HG03039 (cell line): ENCODE results near the gene USP24.
"Not testable (repeated sequence)": the region's sequence is repeated elsewhere in the genome, so short reads cannot be mapped to it uniquely, and the experiment has no call there.

Experiments used
- ATAC-seq: cut with Tn5 transposase; IDR thresholded peaks from one replicate; pipeline ENCODE4 v1.9.1; 2021; ENCODE audit warnings: mild to moderate bottlenecking, moderate library complexity; ENCODE audit not compliant: unreplicated experiment

The USP24 gene

DNA sequence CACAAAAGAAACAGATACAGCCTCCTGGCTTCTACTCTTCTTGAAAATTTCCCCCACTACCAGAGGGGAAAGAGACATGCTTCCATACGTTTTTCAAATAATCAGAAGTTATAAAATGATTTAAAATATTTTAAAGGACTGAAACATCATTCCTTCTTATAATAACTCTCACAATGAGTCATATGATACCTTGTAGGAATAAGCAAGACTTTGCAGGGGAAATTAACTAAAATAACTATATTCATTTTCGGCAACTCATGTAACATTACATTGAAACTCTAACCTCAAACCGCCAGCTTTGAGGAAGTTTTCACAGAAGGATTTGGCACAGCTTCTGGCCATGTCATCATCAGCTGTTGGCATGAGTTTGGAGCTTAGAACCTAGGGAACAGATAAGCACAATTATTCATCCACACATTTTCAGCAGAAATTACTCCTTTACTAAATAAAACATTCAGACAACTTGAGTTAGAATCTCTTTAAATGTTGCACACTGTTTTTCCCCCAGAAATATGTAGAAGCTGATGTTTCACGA, 85.9 kb downstream of the USP24 start:
- no peak for ATAC-seq

DNA sequence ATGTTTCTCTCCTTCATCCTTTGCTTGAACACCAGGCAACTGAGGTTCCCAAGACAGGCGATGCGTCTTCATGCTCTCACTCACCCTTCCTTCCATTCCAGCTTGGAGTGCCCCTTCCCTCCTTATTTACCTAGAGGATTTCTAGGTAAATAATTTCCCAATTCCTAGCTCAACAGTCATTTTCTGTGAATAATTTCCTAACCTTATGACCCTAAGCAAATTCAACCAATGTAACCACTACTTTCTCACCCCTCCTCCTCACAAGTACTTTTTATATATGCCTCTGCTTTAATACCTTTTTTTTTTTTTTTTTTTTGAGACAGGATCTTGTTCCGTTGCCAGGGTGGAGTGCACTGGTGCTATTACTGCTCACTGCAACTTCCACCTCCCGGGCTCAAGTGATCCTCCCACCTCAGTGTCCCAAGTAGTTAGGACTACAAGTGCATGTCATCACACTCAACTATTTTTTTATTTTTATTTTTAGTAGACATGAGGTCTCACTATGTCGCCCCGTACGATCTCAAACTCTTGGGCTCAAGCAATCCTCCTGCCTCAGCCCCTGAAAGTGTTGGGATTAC, 86.7 kb downstream of the USP24 start:
- ATAC-seq = no peak

DNA sequence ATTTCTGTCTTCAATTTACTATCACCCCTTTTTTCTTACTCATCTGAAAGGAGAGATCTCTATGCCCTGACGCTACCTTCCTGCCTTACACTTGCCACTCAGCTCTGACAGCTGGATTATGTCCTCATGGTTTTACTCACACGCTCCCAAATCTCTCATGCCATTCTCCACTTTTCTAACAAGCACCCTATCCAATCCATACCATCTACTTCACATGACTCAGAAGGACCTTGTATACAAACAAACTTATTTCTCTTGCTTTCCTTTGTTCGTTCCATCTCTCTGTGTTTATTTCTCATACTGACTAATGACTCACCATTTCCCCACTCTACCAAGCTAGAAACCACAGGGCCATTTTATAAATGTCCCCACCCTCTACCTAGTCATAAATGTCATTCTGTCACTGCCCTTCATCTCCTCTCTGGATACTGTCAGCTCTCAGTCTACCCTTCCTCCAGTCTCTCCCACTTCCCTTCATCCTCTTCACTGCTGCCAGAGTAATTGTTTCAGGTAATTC, 87.3 kb downstream of the USP24 start:
- no peak for ATAC-seq

DNA sequence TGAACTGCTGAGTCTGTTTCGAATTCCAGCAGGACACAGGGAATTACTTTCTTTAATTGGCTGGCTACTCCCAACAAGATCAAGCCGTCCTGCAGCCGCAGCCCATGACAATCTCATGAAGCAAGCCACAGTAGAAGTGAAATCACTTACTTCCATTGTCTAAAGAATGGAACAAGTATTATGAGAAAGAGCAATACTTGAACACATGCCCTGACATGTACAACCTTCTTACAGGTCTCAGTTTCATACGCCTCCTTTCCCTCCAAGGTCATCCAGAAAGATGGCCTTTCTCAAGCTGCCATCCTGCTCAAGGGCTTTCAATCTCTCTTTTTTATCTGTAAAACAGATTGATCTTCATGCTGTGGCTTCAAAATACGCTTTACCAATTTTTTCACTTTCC, 90.7 kb downstream of the USP24 start:
- ATAC-seq = no peak

DNA sequence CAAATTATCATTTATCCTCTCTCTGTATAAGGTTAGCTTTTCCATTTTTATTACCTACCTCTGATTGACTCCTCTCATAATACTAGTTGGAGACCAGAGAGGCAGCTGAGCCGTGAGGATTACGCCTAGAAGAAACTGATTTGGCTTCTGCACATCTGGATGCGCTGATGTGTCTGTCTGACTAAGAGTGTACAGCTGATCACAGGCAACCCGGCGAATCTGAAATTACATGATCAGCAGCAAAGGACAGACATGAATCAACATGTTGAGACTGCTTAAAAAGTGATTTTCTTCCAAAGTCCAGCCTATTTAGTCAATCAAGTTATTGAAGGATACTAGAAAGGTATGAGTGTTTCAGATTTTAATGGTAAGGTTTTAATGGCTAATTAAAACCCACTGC, 94.6 kb downstream of the USP24 start:
- ATAC-seq = no peak

DNA sequence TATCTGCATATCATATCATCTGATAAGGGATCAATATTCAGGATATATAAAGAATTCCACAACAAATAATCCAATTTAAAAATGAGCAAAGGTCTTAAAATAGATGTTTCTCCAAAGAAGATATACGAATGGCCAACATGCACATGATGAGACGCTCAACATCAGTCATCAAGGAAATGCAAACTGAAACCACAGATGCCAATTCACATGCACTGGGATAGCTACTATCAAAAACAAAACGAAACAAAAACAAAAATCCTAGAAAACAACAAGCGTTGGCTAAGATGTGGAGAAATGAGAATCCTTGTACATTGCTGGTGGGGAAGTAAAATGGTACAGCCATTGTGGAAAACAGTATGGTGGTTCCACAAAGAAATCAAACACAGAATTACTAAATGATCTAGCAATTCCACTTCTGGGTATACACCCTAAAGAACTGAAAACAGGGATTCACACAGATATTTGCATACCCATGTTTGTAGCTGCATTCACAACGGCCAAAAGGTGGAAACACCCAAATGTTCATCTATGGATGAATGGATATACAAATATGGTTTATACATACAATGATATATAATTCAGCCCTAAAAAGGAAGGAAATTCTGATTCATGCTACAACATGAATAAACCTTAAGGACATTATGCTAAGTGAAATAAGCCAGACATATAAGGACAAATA, 96.4 kb downstream of the USP24 start:
- no peak for ATAC-seq

DNA sequence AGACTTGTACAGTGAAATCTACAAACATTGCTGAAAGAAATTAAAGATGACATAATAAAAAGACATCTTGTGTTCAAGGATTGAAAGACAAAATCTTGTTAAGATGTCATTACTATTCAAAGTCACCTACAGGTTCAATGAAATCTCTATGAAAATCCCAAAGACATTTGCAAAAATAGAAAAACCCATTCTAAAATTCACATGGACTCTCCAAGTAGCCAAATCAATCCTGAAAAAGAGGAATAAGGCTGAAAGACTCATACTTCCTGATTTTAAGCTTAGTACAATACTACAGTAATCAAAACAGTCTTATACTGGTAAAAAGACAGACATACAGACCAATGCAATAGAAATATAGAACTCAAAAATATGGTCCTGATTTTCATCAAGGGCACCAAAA, 97.2 kb downstream of the USP24 start:
- no peak for ATAC-seq

DNA sequence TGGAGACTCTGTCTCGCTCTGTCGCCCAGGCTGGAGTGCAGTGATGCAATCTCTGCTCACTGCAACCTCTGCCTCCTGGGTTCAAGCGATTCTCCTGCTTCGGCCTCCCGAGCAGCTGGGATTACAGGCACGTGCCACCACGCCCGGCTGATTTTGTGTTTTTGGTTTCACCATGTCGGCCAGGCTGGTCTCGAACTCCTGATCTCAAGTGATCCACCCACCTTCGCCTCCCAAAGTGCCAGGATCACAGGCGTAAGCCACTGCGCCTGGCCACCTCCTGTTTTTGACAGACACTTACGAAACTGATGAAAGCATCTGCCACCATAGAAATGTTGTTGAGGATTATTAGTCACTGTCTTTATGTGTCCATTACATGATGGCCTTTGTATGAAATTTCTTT, 106.2 kb downstream of the USP24 start:
- not testable (repeated sequence) for ATAC-seq

DNA sequence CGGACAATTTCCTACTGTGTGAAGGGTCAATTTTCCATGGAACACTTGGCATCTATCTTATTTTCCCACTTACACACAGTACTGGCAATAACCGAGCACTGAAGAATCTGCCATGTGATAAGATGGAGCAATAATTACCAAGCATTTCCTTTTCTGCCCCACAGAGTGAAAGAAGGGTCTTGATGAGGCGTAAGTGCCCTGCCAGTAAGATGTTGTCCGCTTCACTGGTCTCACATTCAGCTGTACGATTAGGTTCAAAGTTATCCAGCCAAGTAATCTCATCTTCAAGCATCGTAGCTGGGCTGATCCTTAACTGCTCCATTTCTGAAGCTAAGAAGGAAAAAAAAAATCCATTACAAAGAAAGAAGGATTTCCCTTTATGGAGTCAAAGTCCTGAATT, 108.1 kb downstream of the USP24 start:
- ATAC-seq = no peak

DNA sequence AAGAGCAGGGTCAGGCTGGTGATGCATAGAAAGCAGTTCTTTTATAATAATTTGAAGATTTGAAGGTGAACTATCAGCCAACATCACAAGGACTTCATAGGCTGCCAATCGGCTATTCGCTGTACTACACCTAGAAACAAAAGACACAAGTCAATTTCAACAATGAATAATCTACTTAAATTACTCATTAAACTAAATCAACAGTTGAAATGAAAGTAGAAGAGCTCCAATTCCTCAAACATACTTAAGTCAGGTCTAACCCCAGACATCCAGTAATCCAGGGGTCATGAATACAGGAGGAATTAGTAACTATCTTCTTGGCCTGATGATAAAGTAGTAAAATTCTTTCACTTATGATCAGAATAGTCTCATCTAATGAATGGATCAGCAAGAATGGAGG, 111.3 kb downstream of the USP24 start:
- ATAC-seq = no peak

DNA sequence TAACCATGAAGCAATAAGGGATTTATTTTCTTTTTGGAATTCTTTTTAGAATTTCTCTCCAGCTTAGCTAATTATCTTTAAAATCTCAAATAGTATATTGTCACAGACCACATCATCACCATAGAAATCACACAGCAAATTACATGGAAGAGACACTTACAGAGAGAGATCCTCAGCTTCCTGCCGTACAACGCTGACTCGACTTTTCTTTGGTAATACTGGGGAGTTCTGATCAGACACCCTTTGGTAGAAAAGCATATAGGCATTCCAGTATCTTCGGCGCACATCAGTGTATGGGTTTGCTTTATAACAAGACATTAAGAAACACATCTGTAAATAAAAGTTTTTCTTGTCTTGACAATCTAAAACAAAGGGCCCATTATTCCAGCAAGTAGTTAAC, 120.1 kb downstream of the USP24 start:
- ATAC-seq = no peak

DNA sequence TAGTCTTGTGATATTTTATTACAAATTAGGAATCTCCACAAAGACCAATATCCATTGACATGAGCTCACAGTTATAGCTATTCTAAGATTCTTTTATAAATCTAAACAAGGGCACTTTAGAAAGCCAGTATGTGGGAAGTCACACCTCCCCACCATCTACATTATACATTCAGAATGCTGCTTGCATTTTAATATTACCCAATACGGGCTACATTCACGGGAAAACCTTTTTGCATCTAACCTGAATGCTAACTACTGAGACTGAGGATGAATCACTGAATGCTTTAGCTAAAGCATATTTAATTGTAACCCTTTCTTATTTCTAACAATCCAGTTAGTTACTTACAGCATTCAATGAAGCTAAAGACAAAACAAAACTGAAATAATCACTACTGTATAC, 122.7 kb downstream of the USP24 start:
- no peak for ATAC-seq

DNA sequence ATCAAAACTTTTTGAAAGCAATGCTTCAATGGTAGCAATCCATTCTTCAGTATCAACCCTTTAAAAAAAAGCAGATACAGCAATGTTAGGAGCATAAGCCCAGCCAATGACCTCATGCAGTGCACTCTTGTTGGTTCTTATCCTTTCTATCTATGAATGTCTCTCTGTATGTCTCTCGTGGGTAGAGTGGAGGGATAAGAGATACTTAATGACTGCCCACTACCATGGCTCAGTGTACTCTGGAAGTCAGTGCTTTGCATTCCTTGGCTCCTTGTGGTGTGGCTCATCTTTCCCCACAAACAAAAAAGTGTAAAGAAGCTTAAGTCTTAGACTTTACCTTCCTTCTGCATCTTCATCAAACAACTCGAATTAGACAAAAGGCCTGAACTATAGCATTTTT, 125.5 kb downstream of the USP24 start:
- ATAC-seq = no peak

DNA sequence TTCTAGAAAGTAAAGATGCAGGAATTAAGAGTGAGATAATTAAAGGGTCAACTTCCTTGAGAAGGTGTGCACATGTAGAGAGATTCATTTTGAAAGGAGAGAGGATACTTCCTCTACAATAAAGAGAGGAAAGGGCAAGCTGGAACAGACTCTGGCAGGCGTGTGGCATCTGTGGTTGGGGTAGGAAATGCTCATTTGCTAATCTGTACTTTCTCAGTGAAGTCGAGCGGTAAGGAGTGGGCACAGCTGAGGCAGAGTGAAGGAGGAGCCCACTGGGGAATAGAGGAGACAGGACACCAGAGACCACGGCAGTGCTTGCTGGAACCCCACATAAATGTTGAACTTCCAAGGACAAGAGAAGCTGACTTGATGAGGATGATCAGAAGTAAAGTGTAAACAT, 126.8 kb downstream of the USP24 start:
- ATAC-seq = no peak

DNA sequence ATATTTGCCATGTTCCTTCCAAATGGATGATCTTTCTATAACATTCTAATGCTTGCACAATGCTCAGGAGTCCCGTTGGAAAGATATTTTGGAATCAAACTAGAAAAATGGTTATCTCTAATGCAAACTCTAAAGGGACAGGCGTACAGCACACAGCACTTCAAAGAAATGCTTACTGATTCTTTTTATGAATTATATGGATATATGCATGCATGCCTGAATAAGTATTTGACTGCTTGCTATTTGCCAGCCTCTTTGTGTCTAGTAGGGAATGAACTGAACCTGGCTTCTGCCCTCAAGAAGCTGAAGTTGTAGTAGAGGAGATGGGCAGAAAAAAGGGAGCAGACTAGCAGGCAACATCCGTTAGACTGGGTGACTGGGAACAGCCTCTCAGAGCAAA, 127.7 kb downstream of the USP24 start:
- no peak for ATAC-seq

DNA sequence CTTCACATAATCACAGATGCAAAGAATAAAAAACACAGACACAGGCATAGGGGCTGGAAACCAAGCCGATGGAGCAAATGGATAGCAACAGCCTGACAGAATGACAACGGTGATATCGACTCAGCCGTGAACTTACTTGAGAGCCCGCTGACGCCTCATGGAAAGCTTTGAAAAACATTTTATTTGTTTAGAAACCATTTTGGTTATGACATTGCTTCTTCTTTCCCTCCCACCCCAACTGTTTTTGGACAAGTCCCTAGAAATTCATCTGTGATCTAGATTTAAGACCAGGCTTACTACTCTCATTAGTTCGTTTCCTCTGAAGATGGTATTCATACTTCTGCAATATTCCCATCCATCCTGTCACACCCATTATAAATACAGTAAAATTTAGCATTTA, 130.9 kb downstream of the USP24 start:
- ATAC-seq = no peak

DNA sequence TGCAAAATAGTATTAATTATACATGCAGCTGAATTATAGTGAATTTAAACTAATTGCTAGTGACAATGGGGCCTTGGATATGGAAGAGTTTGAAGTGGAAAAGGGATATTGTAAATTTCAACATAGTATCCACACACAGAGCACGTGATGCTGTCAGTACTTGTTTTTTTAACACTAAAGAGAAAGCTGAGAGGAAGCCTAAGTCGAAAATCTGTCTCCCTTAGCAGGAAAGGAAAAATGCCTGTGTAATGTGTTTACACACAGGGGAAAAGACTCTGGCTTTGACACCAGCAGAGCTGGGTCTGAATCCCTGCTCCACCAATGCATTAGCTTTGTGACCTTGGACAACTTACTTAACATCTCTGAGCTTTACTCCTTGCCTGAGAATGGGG, 133.3 kb downstream of the USP24 start:
- ATAC-seq = no peak

DNA sequence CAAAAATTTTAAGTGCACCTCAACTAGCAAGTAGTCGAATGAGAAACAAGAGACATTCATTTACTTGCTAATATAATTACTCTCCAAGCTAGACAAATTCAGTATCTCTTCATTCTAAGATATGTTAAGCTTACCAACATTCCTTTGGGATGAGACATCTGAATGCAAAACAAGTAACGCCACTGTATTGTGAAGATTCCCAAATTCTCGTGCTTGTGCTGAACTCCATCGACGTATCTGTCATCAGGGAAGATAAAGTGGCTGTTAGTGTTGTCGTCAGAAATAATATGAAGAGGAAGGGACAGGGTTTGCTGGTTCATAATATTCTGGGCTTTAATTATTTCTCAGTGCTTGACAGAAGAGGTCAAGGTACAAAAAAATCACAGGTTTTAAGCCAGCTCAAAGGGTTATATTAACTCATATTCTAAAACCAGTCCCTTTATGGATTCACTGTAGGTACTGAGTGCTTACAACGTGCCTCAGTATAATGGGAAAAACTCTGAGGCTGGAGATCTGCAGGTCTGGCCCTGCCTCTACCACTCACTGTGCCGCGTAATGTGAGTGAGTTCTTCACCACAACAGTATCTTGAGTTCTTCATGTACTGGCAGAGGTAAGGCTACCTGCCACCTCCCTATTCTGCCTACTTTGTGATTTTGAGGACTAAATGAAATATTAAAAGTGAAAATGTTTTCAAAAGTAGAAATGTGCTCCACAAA, 133.8 kb downstream of the USP24 start:
- ATAC-seq = no peak

DNA sequence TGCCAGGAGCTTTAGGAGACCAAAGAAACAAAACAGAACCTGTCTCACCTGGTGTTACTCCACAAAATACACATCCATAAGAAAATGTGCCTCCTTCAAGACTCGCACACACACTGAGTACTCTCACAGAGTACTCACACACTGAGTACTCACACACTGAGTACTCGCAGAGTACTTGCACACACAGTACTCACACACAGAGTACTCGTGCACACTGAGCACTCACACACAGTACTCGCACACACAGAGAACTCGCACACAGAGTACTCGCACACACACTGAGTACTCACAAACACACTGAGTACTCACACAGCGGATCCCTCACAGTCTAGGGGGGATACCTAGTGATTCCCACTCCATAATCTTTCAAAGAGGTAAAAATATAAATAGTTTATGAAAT, 135.5 kb downstream of the USP24 start:
- ATAC-seq = no peak

DNA sequence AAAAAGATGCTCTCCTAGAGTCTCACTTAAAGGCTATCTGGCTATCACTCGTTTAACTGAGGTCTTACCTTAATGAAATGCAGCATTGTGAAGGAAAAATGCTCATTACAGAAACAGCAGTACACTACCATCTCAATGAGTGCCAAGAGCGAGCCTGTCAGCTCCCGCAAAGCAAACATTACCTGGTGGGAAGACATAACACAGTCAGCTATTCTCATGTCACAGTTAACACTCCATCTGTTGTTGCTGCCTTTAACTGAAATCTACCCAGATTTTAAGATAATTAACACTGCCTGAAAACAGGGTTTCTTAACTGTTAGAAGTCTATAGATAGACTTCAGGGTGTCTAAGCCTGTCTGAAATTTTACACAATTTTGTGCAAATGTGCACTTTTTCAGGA, 136.7 kb downstream of the USP24 start:
- no peak for ATAC-seq

DNA sequence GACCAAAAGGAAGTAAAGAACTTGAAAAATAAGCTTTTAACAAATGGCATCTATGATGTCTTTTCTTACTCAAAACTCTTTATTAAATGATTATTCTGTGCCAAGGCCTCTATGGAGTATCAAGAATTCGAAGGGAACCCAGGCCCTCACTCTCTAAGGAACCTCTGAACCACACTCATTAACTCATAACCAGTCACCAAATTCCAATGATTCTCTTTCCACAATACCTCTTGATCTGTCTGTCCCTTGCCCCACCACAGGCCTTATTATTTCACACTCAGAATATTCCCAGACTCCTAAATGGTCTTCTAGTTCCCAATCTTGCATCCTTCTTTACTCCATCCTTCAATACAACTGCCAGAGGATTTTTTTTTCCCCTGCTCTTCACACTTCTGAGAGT, 138.8 kb downstream of the USP24 start:
- ATAC-seq = no peak

DNA sequence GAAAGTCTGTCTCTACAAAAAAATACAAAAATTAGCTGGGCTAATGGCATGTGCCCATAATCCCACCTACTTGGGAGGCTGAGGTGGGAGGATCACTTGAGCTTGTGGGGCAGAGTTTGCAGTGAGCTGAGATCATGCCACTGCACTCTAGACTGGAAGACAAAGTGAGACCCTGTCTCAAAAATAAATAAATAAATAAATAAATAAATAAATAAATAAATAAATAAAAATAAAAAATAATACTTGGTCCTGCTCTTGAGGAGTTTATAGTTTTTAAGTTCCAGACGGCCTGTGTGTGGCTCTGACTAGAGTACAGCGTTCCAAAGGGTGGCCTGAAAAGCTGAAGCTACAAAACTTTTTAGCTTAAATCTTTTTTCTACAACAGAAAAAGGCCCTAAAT, 140.7 kb downstream of the USP24 start:
- no peak for ATAC-seq
